LNCaP clone FGC (cell line): ENCODE data around the gene UBE2D2.

Experiments used
- DNase-seq: peaks from one replicate; pipeline ENCODE4 v3.0.0-alpha.2; 2011; ENCODE audit warnings: low read depth
- H3K4me3 ChIP-seq: 2 replicates; pipeline ENCODE4 v1.5.1; 2011; ENCODE audit warnings: mild to moderate bottlenecking, low read depth, low read length, control low read depth
- TF ChIP-seq, protein P1 (sequence below): IDR thresholded peaks from 2 replicates; pipeline ENCODE4 v1.5.1; 2012; ENCODE audit warnings: mild to moderate bottlenecking; ENCODE audit not compliant: control insufficient read depth, insufficient read depth; ENCODE audit errors: extremely low read depth

Gene UBE2D2

GRCh38 chr5:139638090-139638735 lies 77.1 kb downstream of the UBE2D2 start:
- H3K4me3 ChIP-seq: peak overlapping the region; percentile 43
- TF ChIP-seq, protein P1, sequence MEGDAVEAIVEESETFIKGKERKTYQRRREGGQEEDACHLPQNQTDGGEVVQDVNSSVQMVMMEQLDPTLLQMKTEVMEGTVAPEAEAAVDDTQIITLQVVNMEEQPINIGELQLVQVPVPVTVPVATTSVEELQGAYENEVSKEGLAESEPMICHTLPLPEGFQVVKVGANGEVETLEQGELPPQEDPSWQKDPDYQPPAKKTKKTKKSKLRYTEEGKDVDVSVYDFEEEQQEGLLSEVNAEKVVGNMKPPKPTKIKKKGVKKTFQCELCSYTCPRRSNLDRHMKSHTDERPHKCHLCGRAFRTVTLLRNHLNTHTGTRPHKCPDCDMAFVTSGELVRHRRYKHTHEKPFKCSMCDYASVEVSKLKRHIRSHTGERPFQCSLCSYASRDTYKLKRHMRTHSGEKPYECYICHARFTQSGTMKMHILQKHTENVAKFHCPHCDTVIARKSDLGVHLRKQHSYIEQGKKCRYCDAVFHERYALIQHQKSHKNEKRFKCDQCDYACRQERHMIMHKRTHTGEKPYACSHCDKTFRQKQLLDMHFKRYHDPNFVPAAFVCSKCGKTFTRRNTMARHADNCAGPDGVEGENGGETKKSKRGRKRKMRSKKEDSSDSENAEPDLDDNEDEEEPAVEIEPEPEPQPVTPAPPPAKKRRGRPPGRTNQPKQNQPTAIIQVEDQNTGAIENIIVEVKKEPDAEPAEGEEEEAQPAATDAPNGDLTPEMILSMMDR: no peak
- peak; percentile 72 for DNase-seq

DNA sequence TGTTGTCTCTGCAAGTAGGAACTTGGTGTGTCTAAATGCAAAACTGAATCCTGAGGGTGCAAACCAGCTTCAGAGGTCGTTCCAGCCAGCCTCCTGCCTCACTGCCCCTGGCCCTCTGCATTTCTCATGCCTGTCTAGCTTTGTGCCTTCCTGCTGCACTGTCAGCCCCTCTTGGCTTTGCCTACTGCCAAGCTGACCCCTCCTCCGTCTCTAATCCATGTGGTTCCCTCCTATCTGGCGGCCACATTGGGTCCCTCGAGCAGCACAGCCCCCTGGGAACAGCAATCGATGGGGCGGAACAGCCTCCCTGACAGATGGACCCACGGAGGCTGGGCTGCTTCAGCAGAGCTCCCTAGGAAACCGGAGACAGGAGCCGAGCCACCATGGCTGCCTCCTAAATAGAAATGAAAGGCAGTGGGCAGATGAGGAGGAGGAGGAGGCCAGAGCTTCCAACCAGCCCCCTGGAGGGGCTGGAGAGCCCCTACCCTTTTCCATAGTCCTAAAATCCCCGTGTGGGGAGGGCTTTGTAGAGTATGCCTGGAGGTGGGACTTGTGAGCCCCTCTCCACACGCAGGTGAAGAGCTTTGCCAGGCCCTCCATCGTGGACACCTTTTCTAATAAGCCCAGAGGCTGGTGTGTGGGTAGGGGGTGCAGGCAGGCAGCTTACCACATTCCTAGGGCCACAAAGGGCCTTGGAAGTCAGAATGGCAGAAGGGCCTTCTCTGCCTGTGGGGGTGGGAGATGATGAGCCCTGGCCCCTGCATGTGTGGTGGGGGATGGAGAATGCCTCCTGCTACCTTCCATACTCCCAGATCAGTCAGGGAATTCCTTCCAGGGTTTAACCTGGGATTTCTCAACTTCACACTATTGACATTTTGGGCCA lies 77.8 kb downstream of the UBE2D2 start:
- no peak overlapping the region for H3K4me3 ChIP-seq
- TF ChIP-seq, protein P1: no peak
- no peak for DNase-seq

DNA sequence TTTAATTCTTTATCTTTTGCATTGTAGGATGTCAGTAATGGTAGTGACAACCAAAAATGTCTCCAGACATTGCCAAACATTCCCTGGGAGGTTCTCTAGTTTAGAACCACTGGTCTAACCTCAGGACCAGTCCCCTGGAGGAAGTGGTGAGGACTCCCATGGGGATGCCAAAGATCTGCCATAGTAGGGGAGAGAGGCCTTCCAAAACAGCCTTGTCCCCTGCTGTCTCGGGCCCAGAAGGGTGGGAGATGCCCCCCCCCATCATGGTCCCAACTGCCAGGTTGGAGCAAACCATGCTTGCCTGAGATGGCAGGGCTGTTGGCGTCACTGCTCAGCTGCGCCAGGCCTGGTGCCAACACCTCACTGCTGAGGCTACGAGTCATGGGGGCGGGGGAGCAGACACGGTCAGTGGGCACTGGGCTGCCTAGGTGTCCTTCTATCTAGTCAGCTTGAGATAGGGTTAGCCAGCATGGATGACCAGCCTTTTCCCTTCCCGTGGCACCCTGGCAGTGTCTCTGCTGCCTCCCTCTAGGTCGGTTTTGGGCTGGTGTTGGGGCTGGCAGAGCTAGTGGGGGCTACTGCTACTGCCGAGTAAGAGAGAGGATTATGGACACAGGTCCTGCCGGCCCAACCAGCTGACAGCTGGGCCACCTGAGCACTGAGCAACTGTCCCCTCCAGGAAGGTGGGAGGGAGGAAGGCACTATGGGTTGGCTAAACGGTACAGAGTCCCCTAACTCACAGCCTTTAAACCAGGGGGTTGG lies 78.7 kb downstream of the UBE2D2 start:
- TF ChIP-seq, protein P1: no peak
- no peak overlapping the region for H3K4me3 ChIP-seq
- no peak for DNase-seq

GRCh38 chr5:139640421-139641115 lies 79.4 kb downstream of the UBE2D2 start:
- no peak overlapping the region for H3K4me3 ChIP-seq
- TF ChIP-seq, protein P1: no peak
- DNase-seq: no peak

DNA sequence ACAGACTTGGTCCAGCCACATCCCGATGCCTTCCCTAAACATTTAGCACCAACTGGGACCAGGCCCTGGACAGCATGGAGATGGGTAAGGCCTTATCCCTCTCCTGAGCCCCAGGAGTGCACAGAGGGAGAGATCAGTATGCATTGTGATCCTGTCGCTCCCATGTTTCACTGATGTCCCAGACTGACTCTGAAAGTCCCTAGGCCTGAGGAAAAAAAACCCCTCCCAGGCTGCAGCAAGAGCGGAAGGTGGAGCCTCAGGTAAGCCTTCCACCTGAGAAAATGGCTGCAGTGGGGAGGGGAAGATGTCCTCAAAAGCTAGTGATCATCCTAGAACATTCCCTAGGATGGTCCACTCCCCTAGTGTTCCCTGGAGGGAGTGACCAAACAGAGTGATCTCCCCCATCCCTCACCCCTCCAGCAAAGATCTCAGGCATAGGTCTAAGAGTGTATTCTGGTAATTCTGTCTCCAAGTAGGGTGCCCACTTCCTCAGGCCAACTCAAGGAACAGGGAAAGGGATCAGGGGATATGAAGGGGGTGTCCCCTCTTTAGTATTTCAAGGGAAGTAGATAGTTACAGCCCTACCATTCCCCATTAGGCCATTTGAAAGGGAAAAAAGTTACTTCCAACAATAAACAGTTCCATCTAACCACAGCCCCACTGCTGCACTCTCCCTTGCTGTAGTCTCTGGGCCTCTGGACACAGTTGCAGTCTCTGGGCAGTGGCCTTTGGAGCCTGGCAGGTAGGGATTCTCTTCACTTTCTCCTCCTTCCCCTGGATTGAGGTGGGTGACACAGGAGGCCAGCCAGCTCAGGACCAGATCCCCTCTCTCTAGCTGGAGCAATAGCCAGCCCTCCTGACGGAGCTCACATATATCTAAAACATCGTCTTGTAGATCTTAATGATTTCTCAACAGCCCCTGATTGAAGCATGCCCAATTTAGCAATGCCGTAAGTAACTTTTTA lies 80.3 kb downstream of the UBE2D2 start:
- TF ChIP-seq, protein P1: no peak
- no peak overlapping the region for H3K4me3 ChIP-seq
- DNase-seq: no peak
